NCI-H2029 treated with DMSO at 0.1 percent for 48 hours (cell line): ENCODE results near the gene FOXO3.

Source experiments
- DNase-seq: peaks from one replicate; lab custom pipeline; 2025; lab: John Stamatoyannopoulos, UW

FOXO3 gene

GRCh38 chr6:108714766-108715414 is 154.2 kb downstream of the FOXO3 start:
- no peak for DNase-seq

DNA sequence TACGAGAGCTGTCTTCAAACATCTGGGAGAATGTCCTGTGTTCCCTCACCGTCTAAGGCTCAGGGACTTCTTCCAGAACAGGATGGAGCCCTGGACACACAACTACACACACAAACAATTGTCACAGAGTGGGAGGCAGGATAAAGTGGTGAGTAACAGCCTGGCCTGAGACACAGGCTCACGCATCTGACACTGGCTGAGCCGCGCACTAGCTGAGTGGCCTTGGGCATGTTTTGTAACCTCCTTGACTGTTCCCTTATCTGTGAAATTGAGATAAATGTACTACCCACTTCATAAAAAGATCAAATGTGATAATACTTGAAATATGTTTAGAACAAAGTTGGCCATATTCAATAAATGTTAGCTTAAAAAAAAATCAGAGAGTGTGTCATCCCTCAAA is 155.1 kb downstream of the FOXO3 start:
- no peak for DNase-seq

DNA sequence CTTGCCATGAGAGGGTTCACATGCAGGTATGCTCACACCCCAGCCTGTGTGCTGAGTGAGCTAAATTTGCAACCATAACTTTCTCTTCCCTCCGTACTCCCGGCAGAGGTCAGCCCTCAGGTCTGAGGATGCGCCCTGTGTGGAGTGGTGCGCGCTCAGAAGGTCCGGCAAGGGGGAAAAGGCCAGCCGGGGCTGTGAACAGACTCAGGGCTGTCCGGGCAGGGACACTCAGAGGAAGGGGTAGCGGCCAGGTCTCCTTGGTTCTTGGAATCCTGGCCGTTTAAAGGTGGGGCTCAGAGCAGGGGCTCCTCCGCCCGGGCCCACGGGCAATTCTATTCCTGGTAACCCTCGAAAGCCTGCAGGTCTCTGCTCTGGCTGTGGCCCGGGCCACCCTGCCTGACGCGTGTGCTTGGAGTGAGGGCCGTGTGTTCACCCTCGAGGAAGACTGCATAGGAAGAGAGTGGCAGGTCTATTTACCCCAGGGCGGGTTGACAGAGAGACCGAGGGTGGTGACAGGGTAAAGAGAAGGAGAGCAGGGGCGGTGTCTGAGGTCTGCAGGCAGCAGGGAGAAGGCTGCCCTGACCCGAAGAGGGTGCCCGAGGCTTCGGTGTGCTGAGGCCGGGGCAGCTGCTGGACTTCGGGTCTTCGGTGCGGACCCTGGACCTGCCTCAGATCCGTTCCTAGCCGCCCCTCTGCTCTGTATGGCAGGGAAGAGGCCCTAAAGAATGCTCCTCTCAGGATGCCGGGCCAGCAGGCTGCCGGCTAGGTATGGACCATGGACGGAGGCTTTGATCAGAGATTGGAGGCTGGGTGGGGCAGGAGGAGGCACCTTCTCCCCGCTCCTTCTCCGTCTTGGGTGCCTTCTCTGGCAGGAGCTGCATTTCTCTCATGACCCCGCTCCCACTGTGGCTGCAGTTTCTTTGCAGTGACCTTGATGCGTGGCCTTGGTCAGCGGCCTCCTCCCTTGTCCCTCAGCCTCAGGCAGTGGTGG is 156.4 kb downstream of the FOXO3 start:
- DNase-seq: no peak

- no peak for DNase-seq
Measured at GRCh38 chr6:108719477-108719876, 158.8 kb downstream of the FOXO3 start.

- no peak for DNase-seq
Measured at GRCh38 chr6:108720827-108721226, 160.1 kb downstream of the FOXO3 start.

GRCh38 chr6:108721286-108721685 is 160.6 kb downstream of the FOXO3 start:
- no peak for DNase-seq

DNA sequence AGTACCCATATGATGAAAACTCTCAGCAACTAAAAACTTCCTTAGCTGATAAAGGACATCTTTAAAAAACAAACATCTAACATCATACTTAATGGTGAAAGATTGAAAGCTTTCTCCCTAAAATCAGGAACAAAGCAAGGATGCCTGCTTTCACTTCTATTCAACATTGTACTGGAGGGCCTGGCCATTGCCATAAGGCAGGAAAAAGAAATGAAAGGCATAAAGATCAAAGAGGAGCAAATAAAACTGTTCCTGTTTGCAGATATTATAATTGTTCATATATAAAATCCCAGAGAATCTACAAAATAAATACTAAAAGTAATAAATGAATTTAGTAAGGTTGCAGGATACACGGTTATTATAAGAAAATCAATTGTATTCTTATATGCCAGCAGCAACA is 162.9 kb downstream of the FOXO3 start:
- DNase-seq: no peak

- DNase-seq: no peak
Measured at GRCh38 chr6:108726726-108727339, 166.1 kb downstream of the FOXO3 start.

- no peak for DNase-seq
Measured at GRCh38 chr6:108727966-108728730, 167.4 kb downstream of the FOXO3 start.

- DNase-seq: no peak
Measured at GRCh38 chr6:108728826-108729225, 168.1 kb downstream of the FOXO3 start.

DNA sequence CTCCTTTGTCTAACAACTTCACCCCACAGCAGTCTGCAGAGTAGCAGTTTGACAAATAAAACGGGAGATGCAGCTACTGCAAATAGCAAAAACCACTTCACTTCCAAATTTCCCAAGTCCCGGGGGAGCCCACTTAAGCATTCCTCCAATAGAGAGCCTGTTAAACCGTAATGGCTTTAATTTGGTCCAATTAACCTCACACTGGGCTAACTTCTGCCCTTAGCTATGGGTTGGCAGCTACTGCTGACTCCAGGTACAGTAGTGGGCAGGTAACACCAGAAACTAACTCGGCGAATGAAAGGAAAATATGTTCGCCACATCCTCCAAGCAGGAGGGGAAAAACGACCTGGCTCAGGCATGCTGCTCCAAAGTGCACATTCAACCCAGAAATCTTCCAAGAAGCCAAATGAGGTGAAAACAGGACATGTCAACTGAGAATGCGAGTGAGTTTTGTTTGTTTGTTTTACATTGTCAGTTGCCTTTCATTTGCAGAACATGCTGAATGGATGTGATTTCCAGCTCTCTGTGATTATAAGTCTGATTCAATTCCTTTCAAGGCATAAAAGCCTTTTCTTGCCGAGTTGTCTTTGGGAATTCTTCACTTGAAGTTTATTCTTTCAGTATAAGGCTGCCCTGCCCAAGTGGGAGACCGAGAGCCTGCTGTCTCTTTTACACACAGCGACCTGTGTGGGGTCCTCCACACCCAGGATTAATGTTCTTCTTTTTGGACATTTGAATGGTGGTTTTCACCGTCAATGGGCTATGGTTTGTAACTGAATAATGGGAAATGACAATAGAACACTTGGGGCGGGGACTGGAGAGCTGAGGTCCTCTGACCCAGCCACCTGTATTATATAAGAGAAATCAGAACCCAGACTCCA is 170.2 kb downstream of the FOXO3 start:
- no peak for DNase-seq

GRCh38 chr6:108732091-108732870 is 171.6 kb downstream of the FOXO3 start:
- DNase-seq: no peak

GRCh38 chr6:108733051-108733450 is 172.3 kb downstream of the FOXO3 start:
- DNase-seq: no peak

DNA sequence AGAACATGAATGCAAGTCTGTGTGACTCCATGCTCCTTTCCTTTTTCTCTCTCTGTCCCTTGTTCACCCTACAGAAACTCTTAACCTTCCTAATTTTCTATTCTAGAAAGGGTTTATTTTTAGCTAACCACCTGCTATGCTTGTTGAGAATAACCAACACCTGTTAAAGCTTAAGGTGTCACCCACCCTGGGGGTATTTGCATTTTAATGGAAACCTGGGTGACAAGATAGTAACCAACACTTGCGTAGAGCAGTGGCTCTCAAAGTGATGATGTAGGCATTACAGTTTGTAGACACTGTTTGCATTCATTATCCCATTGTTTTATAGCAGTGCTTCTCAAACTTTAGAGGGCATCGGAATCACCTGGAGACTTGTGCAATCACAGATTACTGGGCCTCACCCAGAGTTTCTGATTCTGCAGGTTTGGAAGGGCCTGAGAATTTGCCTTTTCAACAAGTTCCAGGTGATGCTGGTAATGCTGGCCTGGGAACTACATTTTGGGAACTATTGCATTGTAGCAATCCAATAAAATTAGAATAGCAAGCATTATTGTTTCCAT is 173.1 kb downstream of the FOXO3 start:
- no peak for DNase-seq
